GM12878 (cell line): ENCODE data around the gene FCGR3B. TPM values are rescaled to one million over a fixed set of nuclear protein-coding genes. Genes with fewer than 3 reads are reported as not detected.
"Not testable (repeated sequence)": the region's sequence is repeated elsewhere in the genome, so short reads cannot be mapped to it uniquely, and the experiment has no call there.

Source experiments
- ATAC-seq: fragments of 200-7000 bp; cut with Tn5 transposase; 3 replicates; pipeline ENCODE4 v1.9.1; 2020; ENCODE audit warnings: mild to moderate bottlenecking, moderate library complexity
- BruUV-seq: library from RNA; stranded (reverse); fragments of 400-500 nt; replicated peaks from 2 replicates; lab custom pipeline; 2021; lab: Mats Ljungman, UMichigan
- CTCF ChIA-PET: fragments of 300-600 bp; sonication (Branson Sonifier 250); formaldehyde crosslinking; extraction: SDS; loops from one replicate; lab custom pipeline; 2021; ENCODE audit warnings: inconsistent platforms; lab: Yijun Ruan, JAX
- POLR2A ChIA-PET: fragments of 350-600 bp; formaldehyde crosslinking; extraction: SDS; loops from one replicate; lab custom pipeline; 2021; ENCODE audit warnings: inconsistent platforms; lab: Charles Lee
- RAD21 ChIA-PET: fragments of 300-600 bp; sonication (Branson Sonifier 250); formaldehyde crosslinking; loops from one replicate; lab custom pipeline; 2023; ENCODE audit warnings: antibody characterized with exemption; ENCODE audit not compliant: unreplicated experiment; lab: Charles Lee
- SMC1A ChIA-PET: fragments of 300-600 bp; sonication (Branson Sonifier 250); formaldehyde crosslinking; loops from one replicate; lab custom pipeline; 2023; ENCODE audit not compliant: unreplicated experiment, uncharacterized antibody; lab: Charles Lee
- DNase-seq: peaks from one replicate; pipeline ENCODE4 v3.0.0-alpha.2; 2011; ENCODE audit warnings: low read depth, low spot score
- FAIRE-seq: peaks from 3 replicates; lab custom pipeline; 2011; peaks lifted over from hg19 to GRCh38; lab: Jason Lieb, UNC
- H2AFZ ChIP-seq: 2 replicates; pipeline ENCODE4 v1.6.0; 2011; ENCODE audit warnings: low read depth, low read length, control low read depth; ENCODE audit not compliant: control insufficient read depth
- H3K27ac ChIP-seq: 2 replicates; pipeline ENCODE4 v1.5.1; 2011; ENCODE audit warnings: control low read depth; ENCODE audit not compliant: control insufficient read depth, insufficient read depth
- H3K27me3 ChIP-seq, 2 experiments: replicated peaks in 1 of 2; 2 replicates each; pipeline versions ENCODE4 v1.6.0 to v1.6.1; 2011; ENCODE audit warnings: low read length in 1 of 2; ENCODE audit not compliant: control insufficient read depth in 2 of 2, insufficient read depth in 2 of 2
- H3K36me3 ChIP-seq, 2 experiments: 2 replicates each; pipeline ENCODE4 v1.5.1; 2011; ENCODE audit warnings: low read length in 1 of 2; ENCODE audit not compliant: control insufficient read depth in 2 of 2, insufficient read depth in 2 of 2
- H3K4me1 ChIP-seq: 2 replicates; pipeline ENCODE4 v1.6.1; 2011; ENCODE audit warnings: mild to moderate bottlenecking, low read length, moderate library complexity, mixed read lengths; ENCODE audit not compliant: control insufficient read depth, insufficient read depth
- H3K4me2 ChIP-seq: 2 replicates; pipeline ENCODE4 v1.6.0; 2011; ENCODE audit warnings: control low read depth; ENCODE audit not compliant: control insufficient read depth, insufficient read depth
- H3K4me3 ChIP-seq: fragments of 200-600 bp; sonication (generic); 2 replicates; pipeline ENCODE4 v1.5.1; 2016
- H3K79me2 ChIP-seq: 2 replicates; pipeline ENCODE4 v1.6.0; 2011; ENCODE audit warnings: low read length; ENCODE audit not compliant: control insufficient read depth, insufficient read depth
- H3K9ac ChIP-seq: 2 replicates; pipeline ENCODE4 v1.8.0; 2011; ENCODE audit warnings: low read length, control low read depth, mixed read lengths; ENCODE audit not compliant: control insufficient read depth, insufficient read depth
- H3K9me3 ChIP-seq: replicated peaks from 3 replicates; pipeline ENCODE4 v1.5.1; 2011; ENCODE audit warnings: mild to moderate bottlenecking, low read length; ENCODE audit not compliant: control insufficient read depth, insufficient read depth
- H4K20me1 ChIP-seq: 2 replicates; pipeline ENCODE4 v1.6.0; 2011; ENCODE audit not compliant: control insufficient read depth, insufficient read depth
- WGBS: methylation state at CpG from one replicate; pipeline ENCODE4 v1.1.6; 2016; ENCODE audit warnings: low lambda C conversion rate; ENCODE audit not compliant: insufficient replicate concordance, insufficient coverage; ENCODE audit errors: missing lambda C conversion rate; 5-methylcytosine and 5-hydroxymethylcytosine counted together
- in situ Hi-C: fragments of 300-500 bp; cut with MboI; formaldehyde crosslinking; loops from 9 replicates; pipeline ENCODE4 v1.14.3; 2018; ENCODE audit warnings: mixed read lengths
- intact Hi-C: fragments of 100-400 bp; cut with micrococcal nuclease; formaldehyde crosslinking; loops from one replicate; pipeline ENCODE4 v1.14.2; 2022; ENCODE audit not compliant: unreplicated experiment
- polyA plus RNA-seq, 11 experiments: library from polyadenylated mRNA; depleted of rRNA in 4 of 11; unstranded in 6 of 11; stranded (reverse) in 5 of 11; fragments of >200 nt; fragmentation: Nextera tagmentation in 4 of 11; fragmentation: Illumina TruSeq in 1 of 11; extraction: Ambion mirVana in 4 of 11; extraction: Trizol in 1 of 11; gene quantifications; 1 replicate in 1 of 11; 2 replicates in 10 of 11; pipeline versions ENCODE4 v1.2.1 to v1.2.3, GENCODE V29; 2011 to 2016; ENCODE audit warnings: inconsistent platforms in 2 of 11, missing spikeins in 2 of 11, low read depth in 1 of 11
- total RNA-seq, 4 experiments: library from RNA; depleted of rRNA in 3 of 4; stranded (reverse); fragments of >200 nt in 3 of 4; fragmentation: Illumina TruSeq in 1 of 4; extraction: Trizol in 1 of 4; gene quantifications; 2 replicates each; pipeline versions ENCODE4 v1.2.1 to v1.2.3, GENCODE V29; 2013 to 2021

FCGR3B gene
- total and polyA plus RNA-seq, 10 of the 15 experiments (the other 5 are each of a cell fraction or from before 2014, with no cell fraction given), result not detected

GRCh38 chr1:161663569-161663968, 32.6 kb upstream of the FCGR3B start:
- H3K79me2 ChIP-seq, H3K4me2 ChIP-seq, BruUV-seq, intact Hi-C loops, RAD21 ChIA-PET, CTCF ChIA-PET, H3K9me3 ChIP-seq, H3K27me3 ChIP-seq, H3K4me3 ChIP-seq, H3K36me3 ChIP-seq, SMC1A ChIA-PET, H2AFZ ChIP-seq, H3K4me1 ChIP-seq, in situ Hi-C loops, H4K20me1 ChIP-seq, FAIRE-seq, H3K9ac ChIP-seq, POLR2A ChIA-PET, DNase-seq, H3K27ac ChIP-seq: not testable (repeated sequence)
- WGBS, result no CpG with 5 or more reads among the region's 1 CpG
- ATAC-seq, result peak; percentile 62

GRCh38 chr1:161662684-161663339, 31.8 kb upstream of the FCGR3B start, which contains the start of gene FCGR2B:
FCGR2B (plus strand) TSS chr1:161663143; CDS start chr1:161663242, 99 bp downstream.
- H3K4me2 ChIP-seq, H3K36me3 ChIP-seq, intact Hi-C loops, H3K9ac ChIP-seq, H3K27me3 ChIP-seq, in situ Hi-C loops, BruUV-seq, H3K4me1 ChIP-seq, DNase-seq, RAD21 ChIA-PET, H4K20me1 ChIP-seq, H2AFZ ChIP-seq, CTCF ChIA-PET, POLR2A ChIA-PET, H3K79me2 ChIP-seq, H3K9me3 ChIP-seq, FAIRE-seq, H3K4me3 ChIP-seq, H3K27ac ChIP-seq, SMC1A ChIA-PET: not testable (repeated sequence)
- no CpG with 5 or more reads among the region's 4 CpGs for WGBS
- peak; percentile 89 for ATAC-seq

GRCh38 chr1:161661660-161662311, 30.8 kb upstream of the FCGR3B start:
- H3K27me3 ChIP-seq, CTCF ChIA-PET, intact Hi-C loops, H3K27ac ChIP-seq, H3K4me1 ChIP-seq, SMC1A ChIA-PET, H3K9me3 ChIP-seq, POLR2A ChIA-PET, H3K4me3 ChIP-seq, H3K79me2 ChIP-seq, H4K20me1 ChIP-seq, H3K9ac ChIP-seq, H2AFZ ChIP-seq, DNase-seq, H3K4me2 ChIP-seq, RAD21 ChIA-PET, in situ Hi-C loops, H3K36me3 ChIP-seq, FAIRE-seq, BruUV-seq: not testable (repeated sequence)
- ATAC-seq, result peak; percentile 48
- 17% methylated on average over 4 of the region's 9 CpGs for WGBS

GRCh38 chr1:161658524-161658923, 27.5 kb upstream of the FCGR3B start:
- H3K9me3 ChIP-seq, H3K79me2 ChIP-seq, H3K4me2 ChIP-seq, SMC1A ChIA-PET, H3K9ac ChIP-seq, RAD21 ChIA-PET, H3K36me3 ChIP-seq, FAIRE-seq, CTCF ChIA-PET, intact Hi-C loops, DNase-seq, H3K4me3 ChIP-seq, H3K27me3 ChIP-seq, BruUV-seq, POLR2A ChIA-PET, H3K4me1 ChIP-seq, H4K20me1 ChIP-seq, H2AFZ ChIP-seq, H3K27ac ChIP-seq: not testable (repeated sequence)
- ATAC-seq, result peak; percentile 7; the same call in 2 of the 3 replicates
- in situ Hi-C loops, result loop anchor here (10.0 kb wide), 1 partner anchor 94 kb away; no protein-coding TSS in a partner anchor
